NOMO-1 treated with DMSO at 0.1 percent for 48 hours (cell line): ENCODE measurements around the gene CREB5.
A peak's percentile ranks its signal among the peaks of the same experiment; 100 is the strongest.

ENCODE experiments used
- DNase-seq: peaks from one replicate; lab custom pipeline; 2025; ENCODE audit not compliant: unreplicated experiment; lab: John Stamatoyannopoulos, UW

CREB5 gene

DNA sequence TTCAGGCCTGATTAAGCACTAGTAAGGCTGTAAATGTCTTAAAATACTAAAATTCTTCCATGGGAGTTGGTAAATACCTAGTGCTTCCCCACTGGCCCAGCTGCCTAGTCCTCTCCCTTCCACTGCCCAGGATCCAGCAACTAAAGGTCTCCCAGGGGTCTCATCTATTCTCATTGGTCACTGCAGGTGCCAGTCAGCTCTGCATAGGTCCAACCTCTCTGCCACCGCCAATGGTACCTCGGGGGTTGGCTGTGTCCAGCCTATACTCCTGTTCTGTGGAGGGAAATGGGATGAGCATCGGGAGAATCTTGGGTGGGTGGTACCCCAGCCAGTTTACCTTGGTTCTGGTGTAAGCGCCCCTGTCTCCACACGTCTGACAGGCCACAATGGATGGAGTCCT is 6.1 kb upstream of the CREB5 start:
- DNase-seq = no peak

DNA sequence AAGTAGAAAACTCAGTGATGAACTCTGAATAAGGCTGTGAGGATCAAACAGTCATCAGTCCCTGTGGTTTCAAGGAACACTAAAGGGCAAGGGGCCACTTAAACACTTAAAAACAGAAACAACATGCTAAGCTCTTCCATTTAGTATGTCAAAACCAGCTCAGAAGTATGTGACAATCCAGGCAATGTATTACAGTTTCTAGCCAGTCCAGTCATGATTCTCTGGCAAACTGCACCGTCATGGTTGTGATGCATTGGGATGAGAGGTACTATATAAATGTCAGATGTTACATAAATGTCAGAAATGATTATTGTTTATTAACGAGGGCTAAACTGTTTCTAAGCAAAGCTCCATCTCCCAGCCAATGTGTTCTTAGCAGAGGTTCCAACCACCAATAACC is 4.7 kb upstream of the CREB5 start:
- DNase-seq = no peak

DNA sequence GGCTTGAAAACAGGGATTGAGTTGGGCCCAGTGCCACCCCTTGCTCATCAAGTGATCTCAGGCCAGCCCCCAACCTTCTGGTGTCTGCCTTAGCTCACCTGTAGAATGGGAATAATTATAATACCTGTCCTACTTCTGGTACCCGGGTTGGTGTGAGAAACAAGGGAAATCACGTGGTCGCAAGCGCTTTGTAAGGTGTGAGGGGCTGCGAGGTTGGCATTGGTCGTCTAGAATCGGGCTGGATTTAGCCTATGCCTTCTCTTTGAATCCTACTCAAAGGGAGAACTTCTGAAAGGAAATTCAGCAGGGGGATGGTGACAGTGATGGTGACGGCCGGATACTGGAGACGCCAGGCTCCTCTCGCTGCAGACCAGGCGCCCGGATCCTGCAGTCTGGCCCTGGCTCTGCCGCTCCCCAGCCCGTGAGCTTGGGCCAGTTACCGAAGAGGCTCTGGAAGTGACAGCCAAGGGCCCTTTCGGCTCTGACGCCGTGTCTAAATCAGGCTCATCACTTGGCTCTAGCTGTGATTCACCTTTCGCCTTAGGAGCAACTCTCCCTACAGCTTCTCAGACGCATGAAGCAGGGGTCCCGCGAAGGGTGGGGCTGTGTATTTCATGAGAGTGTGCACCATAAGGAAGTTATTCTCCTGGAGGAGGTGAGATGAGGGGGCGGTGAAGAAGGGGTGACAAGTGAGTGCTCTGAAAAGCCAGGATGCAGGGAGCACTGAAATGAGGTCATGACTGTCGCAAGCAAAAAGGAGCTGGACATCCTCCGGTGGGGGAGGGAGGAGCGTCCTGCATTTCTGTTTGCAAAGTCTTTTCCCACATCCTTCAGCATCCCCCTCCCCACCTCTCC is 4.0 kb upstream of the CREB5 start:
- no peak for DNase-seq

DNA sequence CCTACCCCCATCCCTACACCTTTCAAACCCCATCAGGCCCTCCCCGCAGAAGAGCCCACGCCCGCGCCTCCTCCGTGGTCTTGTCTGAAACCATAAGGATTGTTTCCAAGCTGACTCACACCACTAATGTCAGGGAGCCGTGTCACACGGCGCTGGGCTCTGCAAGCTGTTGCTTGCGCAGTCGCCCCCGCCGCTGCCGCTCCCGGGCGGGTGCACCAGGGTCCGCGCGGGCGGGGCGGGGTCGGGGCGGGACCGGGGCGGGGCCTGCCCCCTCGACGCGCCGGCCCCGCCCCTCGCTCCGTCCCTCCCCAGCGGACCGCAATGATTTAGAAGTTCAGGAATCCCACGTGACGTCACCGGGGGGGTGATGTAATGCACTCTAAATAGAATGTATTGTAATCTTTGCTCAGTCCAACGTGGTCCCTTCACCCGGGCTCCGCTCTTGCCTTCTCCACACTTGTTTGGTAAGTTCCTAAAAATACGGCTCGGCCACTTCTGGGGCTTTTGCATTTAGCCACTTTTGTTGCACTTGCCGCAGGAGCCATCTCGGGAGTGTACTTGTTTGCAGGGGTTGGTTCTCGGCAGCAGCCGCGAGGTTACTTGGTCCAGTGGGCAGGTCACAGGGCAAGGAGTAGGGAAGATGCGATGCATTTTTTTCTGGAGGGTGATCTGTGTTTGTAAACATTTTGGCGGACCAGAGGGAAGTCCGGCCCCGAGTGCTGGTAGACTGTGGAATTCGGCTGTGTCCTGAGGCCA is 3.2 kb upstream of the CREB5 start:
- DNase-seq = peak; percentile 72

DNA sequence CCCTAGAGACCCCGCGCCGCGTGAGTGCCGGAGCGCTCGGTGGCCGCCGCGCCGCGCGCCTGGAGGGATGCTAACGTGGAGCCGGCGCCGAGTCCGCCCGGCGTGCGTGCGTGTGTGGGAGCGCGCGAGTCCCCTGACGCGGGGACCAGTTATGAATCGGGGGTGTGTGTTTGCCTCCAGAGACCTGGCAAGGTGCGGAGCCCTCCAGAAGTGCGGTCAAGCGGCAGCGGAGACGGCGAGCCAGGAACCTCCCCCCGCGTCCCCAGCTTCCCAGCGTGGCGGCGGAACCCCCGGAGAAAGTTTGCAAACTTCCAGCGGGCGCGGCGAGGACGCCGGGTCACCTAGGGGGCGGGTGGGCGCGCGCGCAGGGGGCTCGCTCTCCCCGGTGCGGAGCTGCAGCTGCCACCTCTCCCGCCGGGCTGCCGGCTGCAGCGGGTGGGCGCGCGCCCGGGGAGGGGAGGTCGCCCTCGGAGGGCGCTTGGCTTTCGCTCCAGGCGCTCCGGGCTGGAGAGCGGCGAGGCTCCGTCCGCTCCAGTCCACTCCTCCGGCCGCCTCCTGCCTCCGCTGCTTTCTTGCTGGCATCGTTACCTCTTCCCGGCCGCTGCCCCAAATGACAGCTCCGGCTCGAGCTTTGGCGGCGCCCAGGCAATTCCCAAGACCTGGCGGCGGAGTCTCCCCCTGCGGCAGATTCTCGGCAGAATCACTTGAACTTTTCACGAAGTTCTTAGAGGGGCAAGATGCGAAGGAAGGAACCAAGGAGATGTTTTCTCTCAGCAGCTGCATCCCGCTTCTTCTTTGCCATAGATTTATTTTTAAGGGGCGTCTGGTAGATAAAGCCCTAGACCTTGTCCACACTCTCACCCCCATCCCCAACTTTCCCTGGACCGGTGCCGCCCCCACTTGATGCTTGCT is 2.3 kb upstream of the CREB5 start:
- DNase-seq = no peak

DNA sequence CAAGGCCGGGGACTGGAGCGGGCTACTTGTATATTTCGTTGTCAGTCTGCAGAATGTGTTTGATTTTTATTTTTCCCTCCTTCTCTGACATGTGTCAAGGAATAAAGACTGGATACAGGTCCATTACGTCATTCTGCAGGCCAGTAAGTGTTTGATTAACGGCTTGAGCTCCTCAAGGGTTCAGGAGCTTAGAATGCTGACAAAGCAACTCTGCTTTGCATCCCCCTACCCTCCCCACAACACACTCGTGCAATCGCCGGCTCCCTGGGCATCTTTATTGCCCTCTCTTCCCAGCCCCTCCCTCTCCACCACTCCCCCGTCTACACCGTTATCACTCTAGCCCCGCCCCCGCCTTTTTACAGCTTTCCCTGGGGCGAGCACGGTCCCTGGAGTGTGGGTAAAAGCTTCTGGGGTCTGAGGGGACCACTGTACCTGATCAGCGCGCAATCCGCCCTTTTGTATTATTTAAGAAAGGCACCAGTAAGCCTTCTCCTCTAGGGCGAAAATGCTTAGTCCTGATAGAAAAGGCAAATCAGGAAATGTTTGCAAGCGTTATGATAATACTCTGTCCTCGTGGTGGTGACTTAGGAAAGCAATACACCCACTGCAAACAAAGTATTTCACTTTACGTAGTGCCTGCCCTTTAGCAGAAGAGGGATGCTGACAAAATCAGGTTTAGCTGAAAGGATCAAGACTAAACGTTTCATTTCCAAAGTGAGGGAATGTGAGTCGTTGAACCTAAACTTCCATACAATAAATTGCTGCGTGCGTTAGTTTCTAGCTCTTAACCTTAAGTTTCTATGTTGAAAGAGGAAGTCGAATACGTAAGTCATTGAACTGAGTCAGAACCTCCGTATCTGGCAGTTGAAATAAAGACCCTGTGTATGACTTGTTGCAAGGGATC is 1.4 kb upstream of the CREB5 start:
- peak; percentile 65 for DNase-seq

DNA sequence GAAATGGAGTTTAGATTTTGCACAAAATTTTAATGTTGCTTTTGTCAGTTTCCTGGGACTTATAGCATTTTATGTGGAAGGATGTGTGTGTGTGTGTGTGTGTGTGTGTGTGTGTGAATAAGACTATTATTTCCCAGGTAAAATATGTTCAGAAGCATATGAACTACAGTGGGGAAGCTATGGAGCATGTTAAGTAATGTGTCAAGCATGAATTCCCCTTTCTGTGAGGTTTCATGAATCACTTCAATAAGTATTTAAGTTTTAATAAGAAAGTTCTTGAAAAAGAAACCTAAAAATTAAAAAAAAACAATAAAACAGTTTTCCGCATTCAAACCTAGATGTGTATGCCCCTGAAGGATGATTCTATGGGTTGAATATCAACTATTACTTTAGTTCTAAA is 693 bp downstream of the CREB5 start:
- DNase-seq = no peak

DNA sequence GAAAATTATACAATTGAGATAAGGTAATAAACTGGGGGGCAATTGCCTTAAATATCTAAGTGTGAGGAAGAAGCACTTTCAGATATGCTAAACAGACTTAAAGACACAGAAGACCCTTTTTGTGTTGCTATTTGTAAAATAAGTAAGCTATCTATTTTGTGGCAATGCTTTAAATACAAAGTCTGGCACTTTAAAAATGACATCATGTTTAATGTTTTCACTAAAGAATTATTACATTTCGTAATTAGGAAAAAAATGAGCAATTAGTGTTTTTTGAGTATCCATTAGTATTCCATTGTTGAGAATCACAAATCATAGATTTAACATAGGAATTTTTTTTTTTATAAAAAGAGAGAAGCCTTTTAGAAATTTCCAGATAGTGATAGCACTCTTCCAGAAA is 2.1 kb downstream of the CREB5 start:
- DNase-seq = no peak

DNA sequence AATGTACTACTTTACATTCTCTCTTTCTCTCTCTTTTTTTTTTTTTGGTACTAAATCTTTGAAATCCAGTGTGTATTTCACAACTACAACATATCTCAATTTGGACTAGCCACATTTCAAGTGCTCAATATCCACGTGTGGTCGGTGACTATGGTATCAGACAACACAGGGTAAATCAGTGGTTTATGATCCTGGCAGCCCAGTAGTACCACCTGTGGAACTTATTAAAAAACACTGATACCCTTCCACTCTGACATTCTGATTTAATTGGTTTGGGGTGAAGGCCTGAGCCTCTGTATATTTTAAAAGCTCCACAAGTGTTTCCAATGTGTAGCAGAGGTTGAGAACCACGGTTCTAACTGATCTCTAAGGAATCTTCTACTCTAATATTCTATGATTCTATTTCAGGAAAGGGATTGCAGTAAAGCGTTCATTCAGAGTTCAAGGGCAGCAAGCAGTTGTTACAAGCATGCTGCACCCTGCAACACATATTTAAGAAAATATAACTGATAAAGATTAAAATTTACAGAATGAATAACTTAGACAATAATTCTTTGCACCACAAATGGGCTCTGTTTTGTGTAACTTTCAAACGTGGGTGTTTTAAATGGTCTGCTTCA is 5.1 kb downstream of the CREB5 start:
- DNase-seq = no peak

DNA sequence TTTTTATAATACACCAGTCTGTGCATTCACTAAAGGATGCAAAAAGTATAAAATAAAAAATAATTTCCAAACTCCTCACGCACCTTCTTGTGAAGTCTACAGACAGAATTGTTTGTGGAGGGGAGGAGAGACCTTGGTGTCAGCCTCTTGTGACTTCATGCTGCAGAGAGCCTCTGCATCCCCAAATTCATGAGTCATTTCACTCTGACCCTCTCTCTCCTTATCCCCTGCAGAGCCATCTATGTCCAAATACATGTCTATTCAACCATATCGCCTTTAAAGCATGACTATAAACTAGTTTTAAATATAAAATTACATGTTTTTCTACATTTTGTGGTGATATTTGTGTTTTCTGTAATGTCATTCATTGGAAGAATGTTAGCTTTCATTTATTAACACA is 6.0 kb downstream of the CREB5 start:
- no peak for DNase-seq

DNA sequence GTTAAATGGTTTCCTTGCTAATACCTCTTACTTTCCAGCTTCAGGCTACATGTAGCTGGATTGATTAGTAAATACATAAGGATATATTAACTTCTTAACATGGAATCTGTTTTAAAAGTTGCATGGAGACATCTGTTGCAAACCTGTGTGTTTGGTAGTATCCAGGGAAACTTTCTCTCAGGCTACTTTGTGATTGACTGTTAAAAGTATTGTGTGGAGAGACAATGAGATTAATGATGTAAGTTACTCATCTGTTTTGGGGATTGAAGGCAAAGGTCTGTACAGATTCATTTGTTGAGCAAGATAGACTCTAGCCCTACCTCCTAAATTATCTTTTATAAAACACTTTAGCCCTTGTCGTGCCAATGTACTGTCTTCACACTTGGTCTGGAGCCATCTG is 6.6 kb downstream of the CREB5 start:
- no peak for DNase-seq

DNA sequence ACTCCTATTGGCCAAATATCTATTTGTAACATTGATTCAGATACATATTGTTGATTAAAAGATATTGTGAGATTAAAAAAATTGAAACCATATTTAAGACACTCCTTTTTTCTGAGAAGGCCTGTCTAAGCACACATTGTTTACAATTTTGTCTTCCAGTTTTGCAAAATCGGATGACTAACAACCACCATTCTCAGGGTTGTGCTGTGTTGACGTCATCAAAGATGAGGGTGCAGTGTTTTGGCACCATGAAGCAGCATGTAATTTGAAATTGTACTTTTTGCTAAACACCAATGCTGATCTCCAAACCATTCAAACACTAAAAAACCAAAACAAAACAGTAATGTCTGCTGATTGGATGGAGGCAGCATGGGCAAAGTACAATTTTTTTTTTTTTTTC is 7.4 kb downstream of the CREB5 start:
- DNase-seq = no peak

DNA sequence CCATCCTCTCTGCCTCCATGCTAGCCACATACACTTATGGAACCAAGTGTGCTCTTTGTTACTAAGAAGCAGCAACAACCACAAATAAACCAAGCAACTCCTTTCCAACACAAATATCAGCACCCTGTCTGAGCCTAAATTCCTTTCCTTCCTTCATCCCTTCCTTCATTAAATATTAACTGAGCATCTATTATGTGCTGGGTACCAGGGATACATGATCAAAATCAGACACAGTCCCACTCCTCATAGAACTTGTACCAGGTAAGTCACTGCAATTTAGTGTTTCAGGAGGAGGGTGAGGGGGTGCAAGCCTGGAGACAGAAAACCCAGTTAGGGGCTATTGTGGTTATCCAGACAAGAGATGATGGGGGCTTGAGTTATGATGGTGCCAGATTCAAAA is 10.8 kb downstream of the CREB5 start:
- DNase-seq = no peak

DNA sequence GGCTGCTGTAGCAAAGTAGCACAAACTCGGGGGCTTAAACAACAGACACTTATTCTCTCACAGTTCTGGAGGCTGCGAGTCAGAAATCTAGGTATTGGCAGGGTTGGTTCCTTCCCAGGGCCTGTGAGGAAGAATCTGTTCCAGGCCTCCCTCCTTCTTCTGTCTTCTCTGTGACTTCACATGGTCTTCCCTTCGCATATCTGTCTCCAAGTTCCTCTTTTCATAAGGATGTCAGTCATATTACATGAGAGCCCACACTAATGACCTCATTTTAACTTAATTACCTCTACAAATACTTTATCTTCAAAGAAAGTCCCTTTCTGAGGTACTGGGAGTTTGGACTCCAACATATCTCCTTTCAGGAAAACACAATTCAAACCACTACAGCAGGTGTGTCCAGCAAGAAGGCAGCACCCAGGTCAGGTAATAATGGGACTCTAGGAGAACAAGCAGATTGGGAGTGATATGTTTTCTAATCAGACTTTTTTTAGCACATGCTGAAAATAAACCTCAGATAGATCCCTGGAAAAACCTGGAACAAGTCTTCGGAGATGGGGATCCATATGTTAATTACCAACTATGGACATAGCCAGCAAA is 11.7 kb downstream of the CREB5 start:
- peak; percentile 41 for DNase-seq

DNA sequence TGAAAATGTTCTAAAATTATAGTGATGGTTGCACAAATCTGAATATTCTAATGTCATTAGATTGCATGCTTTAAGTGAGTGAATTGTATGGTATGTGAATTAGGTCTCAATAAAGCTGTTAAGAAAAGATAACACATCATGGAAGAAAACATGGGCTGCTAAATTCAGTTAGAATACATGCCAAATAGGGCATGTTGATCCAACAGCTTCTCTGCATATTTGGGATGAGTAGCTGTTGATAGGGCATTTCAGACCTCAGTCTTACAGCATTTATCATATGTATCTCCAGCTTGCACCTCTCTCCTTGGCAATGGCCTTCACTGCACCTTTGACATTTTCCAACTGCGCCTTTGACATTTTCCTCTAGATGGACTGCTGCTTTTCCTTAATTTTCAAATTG is 13.2 kb downstream of the CREB5 start:
- no peak for DNase-seq

DNA sequence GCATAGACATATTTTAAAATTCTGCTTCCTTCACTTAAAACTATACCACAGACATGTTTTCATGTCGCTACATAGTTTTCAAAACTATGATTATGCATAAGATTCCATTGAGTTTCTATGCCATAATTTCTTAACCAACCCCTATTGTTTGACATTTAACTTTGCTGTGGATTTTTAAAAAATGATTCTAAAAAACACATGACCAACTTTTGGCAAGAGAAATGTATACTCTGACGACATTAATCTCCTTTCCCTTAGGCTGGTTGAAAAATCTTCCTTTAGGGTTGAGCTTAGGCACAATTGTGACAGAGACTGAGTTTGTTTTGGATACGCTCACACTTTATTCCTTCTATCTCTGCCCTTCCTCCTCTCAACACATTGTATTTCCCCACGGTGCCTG is 14.9 kb downstream of the CREB5 start:
- DNase-seq = no peak

DNA sequence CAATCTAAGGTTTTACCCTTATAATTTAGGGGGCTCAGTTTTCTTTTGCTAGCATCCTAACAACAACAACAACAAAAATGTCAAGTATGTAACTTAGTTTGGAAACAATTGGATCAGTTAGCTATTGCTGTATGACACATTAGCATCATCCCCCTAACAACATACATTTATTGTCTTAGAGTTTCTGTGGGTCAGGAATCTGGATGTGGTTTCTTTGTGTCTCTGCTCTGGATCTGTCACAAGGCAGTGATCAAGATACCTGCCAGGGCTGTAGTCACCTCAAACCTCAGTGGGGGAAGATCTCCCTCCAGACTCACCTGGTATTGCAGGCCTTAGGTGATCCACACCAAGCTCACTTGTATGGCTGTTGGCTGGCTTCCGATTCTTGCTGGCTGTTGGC is 18.3 kb downstream of the CREB5 start:
- no peak for DNase-seq

DNA sequence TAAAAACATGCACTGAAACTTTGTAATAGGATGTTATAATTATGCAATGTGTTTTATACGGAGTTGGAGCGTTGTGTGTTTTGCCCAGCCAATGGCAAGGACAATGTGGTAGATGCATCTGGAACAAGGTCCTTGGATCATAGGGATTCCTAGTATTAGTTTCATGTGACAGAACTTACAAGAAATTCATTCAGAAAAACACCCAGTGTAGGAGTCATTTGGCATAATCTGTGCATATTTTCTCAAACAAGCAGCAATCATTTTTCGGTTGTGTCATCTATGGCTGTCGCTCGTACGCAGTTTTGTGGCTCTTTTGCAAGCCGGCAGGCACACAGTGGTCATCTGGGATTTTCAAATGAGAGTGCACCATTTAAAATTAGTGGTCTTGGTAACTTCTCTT is 19.8 kb downstream of the CREB5 start:
- no peak for DNase-seq

DNA sequence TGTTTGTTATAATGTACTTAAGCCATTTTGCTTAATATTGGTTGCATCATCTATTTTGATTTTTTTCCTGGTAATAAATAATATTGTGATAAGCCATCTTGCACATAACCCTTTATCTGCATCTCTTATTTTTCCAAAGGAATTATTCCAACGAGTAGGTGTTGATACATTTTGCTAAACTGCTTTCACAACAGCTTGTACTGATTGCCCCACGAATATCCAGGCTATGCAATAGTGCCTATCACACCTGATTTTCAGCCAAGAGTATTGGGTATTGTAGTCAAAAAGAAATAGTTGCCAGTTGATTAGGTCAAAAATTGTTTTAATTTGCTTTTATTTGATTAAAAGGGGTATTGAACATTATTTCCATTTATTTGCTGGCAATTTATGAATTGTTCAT is 20.7 kb downstream of the CREB5 start:
- no peak for DNase-seq
